Skeletal muscle cell (primary cell): ENCODE results near the gene SELENOS.

Experiments used
- DNase-seq: peaks from one replicate; pipeline ENCODE4 v3.0.0-alpha.2; 2010; ENCODE audit warnings: low read depth
- H3K4me3 ChIP-seq: 2 replicates; pipeline ENCODE4 v1.5.1; 2011; ENCODE audit warnings: low read depth, mild to moderate bottlenecking, control low read depth, low read length, moderate library complexity

SELENOS gene

GRCh38 chr15:101286471-101287114 is 9.3 kb upstream of the SELENOS start:
- H3K4me3 ChIP-seq: no peak overlapping the region
- no peak for DNase-seq

GRCh38 chr15:101283931-101284330 is 6.6 kb upstream of the SELENOS start:
- DNase-seq: no peak
- H3K4me3 ChIP-seq: no peak overlapping the region

- no peak for DNase-seq
- H3K4me3 ChIP-seq: no peak overlapping the region
Measured at GRCh38 chr15:101280007-101280406, 2.7 kb upstream of the SELENOS start.

GRCh38 chr15:101277943-101278564 is 769 bp upstream of the SELENOS start:
- peak; percentile 23 for DNase-seq

GRCh38 chr15:101276501-101277037 is 716 bp downstream of the SELENOS start:
- no peak for DNase-seq
- H3K4me3 ChIP-seq: peak overlapping the region; percentile 80

More at GRCh38 chr15:101277943-101278564, 769 bp upstream of the SELENOS start:
- peak overlapping the region; percentile 80 for H3K4me3 ChIP-seq

- no peak for DNase-seq
- H3K4me3 ChIP-seq: no peak overlapping the region
Measured at GRCh38 chr15:101275018-101275417, 2.3 kb downstream of the SELENOS start.

- no peak for DNase-seq
- no peak overlapping the region for H3K4me3 ChIP-seq
Measured at GRCh38 chr15:101273534-101273933, 3.8 kb downstream of the SELENOS start.

- no peak overlapping the region for H3K4me3 ChIP-seq
- no peak for DNase-seq
Measured at GRCh38 chr15:101272584-101272983, 4.7 kb downstream of the SELENOS start.

- no peak for DNase-seq
- no peak overlapping the region for H3K4me3 ChIP-seq
Measured at GRCh38 chr15:101269479-101270223, 7.6 kb downstream of the SELENOS start.

- no peak overlapping the region for H3K4me3 ChIP-seq
- DNase-seq: peak; percentile 56
Measured at GRCh38 chr15:101267320-101268104, 9.8 kb downstream of the SELENOS start.

GRCh38 chr15:101266787-101267186 is 10.5 kb downstream of the SELENOS start:
- no peak for DNase-seq
- H3K4me3 ChIP-seq: no peak overlapping the region

GRCh38 chr15:101266034-101266433 is 11.3 kb downstream of the SELENOS start:
- DNase-seq: no peak

GRCh38 chr15:101264911-101265641 is 12.2 kb downstream of the SELENOS start:
- DNase-seq: no peak
- H3K4me3 ChIP-seq: no peak overlapping the region

More at GRCh38 chr15:101266034-101266433, 11.3 kb downstream of the SELENOS start:
- no peak overlapping the region for H3K4me3 ChIP-seq

GRCh38 chr15:101264011-101264410 is 13.3 kb downstream of the SELENOS start:
- DNase-seq: no peak
- H3K4me3 ChIP-seq: no peak overlapping the region

GRCh38 chr15:101262551-101262950 is 14.7 kb downstream of the SELENOS start:
- no peak for DNase-seq
- H3K4me3 ChIP-seq: no peak overlapping the region

GRCh38 chr15:101258238-101259144 is 18.8 kb downstream of the SELENOS start:
- DNase-seq: no peak
- no peak overlapping the region for H3K4me3 ChIP-seq

- no peak for DNase-seq
Measured at GRCh38 chr15:101256757-101257156, 20.5 kb downstream of the SELENOS start.

More at GRCh38 chr15:101256757-101257156, 20.5 kb downstream of the SELENOS start:
- no peak overlapping the region for H3K4me3 ChIP-seq
